ENCODE data around the gene DDX51. TPM values are rescaled to one million over a fixed set of nuclear protein-coding genes. Genes with fewer than 3 reads are reported as not detected.
A peak's percentile ranks its signal among the peaks of the same experiment; 100 is the strongest.

Gene DDX51
- total RNA-seq (10 to 100 TPM; 58.0 to 59.3 TPM), total RNA-seq (41.5 to 147 (median 69.4) reads per million in 172 experiments)
- polyA plus RNA-seq (2013, experiment 1 of 2), result 16.0 TPM
- 23.8 TPM for polyA plus RNA-seq (2013, experiment 2 of 2)

- Histone ChIP-seq H3K4me1 (ENCODE audit: insufficient read depth, low read length) (peaks cover 44% of the 10 kb centered on the region), H3K27ac (ENCODE audit: low read depth in 1 of 2, low read length in 2 of 2) (peak within 1 kb of the TSS; percentile 60 to 74), H3K4me3 (ENCODE audit: low read length) (peak within 1 kb of the TSS; percentile 72), H3K36me3 (ENCODE audit: insufficient read depth, low read length) (peaks cover 49% of the 10 kb centered on the region), H3K27me3 (ENCODE audit: control insufficient read depth in 1 of 2, insufficient read depth in 2 of 2, low read length in 2 of 2) (no peaks in the 10 kb centered on the region), H3K9me3 (ENCODE audit: control insufficient read depth in 1 of 2, insufficient read depth in 1 of 2, low read length in 2 of 2) (no peaks in the 10 kb centered on the region)
- Mint-ChIP-seq H3K27me3 (no peaks in the 10 kb centered on the region), H3K9me3 (no peaks in the 10 kb centered on the region), H3K4me1 (ENCODE audit: low read depth) (peaks cover 25% of the 10 kb centered on the region), H3K4me3 (peak within 1 kb of the TSS; percentile 99), H3K27ac (peak within 1 kb of the TSS; percentile 98), H3K36me3 (ENCODE audit: low read depth) (peaks cover 46% of the 10 kb centered on the region)
- intact Hi-C loops (cut with DNase I, micrococcal nuclease), result loop anchor here in 1 of 2 experiments (1.0 to 5.0 kb wide), 2 partner anchors 45 to 62 kb away; no protein-coding TSS in a partner anchor
- CTCF ChIA-PET, result interaction anchor here (1.5 kb wide), 1 partner anchor 10 kb away, joined by 3 read pairs; no protein-coding TSS in a partner anchor
- POLR2A ChIA-PET, result interaction anchor here (1.5 to 1.7 kb wide), 2 partner anchors 10 to 45 kb away, joined by 6 to 8 read pairs; no protein-coding TSS in a partner anchor
- peak; percentile 92 to 99 (median 95) for DNase-seq
- TF ChIP-seq, protein P1, sequence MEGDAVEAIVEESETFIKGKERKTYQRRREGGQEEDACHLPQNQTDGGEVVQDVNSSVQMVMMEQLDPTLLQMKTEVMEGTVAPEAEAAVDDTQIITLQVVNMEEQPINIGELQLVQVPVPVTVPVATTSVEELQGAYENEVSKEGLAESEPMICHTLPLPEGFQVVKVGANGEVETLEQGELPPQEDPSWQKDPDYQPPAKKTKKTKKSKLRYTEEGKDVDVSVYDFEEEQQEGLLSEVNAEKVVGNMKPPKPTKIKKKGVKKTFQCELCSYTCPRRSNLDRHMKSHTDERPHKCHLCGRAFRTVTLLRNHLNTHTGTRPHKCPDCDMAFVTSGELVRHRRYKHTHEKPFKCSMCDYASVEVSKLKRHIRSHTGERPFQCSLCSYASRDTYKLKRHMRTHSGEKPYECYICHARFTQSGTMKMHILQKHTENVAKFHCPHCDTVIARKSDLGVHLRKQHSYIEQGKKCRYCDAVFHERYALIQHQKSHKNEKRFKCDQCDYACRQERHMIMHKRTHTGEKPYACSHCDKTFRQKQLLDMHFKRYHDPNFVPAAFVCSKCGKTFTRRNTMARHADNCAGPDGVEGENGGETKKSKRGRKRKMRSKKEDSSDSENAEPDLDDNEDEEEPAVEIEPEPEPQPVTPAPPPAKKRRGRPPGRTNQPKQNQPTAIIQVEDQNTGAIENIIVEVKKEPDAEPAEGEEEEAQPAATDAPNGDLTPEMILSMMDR (IDR thresholded peaks at IDR 0.05), result no peak
- ATAC-seq (ENCODE audit: poor library complexity), result peak; percentile 90
Observed at GRCh38 chr12:132144115-132144809, at the start of gene DDX51, which contains the start of gene NOC4L. Gene DDX51 (minus strand): TSS chr12:132144319. CDS start chr12:132144296, 23 bp downstream. Gene NOC4L (plus strand): TSS chr12:132144457. CDS start chr12:132144489, 32 bp downstream.

DNA sequence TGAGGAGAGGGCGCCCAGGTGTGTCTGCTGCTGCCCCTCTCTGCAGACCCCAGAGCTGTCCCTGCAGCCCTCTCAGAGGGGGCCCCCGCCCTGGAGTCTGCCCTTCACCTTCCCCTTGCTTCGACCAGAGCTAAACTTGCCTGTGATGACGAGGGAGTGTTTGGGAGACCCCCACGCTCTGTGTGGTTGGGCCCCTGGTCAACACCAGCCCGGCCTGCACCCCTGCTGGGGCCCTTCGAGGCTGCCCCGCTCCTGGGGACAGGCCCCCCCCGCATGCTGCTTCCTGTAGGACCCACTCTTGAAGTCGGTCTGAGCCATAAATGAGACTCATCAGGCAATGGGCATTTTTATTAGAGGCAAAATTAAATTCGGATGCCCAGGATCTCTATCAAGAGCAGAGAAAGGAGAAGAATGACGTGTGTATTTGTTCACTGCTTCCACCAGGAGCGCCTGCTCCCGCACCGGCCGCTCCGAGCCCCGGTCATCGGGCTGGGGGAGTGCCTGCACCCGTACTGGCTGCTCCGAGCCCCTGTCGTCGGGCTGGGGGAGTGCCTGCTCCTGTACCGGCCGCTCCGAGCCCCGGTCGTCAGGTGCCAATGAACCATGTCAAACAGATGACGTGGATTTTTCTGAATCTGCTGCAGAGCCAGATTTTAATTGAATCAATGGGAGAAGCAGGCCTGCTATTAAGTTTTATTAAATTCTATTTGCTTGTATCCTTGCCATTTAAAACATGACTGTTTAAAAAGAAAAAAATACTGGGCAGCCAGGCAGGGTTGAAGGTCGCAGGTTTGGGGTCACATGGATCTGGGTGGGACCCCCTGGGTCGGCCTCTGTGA lies 47.8 kb upstream of the DDX51 start:
- Histone ChIP-seq H3K9me3 (ENCODE audit: control insufficient read depth in 1 of 2, insufficient read depth in 1 of 2, low read length in 2 of 2) (peaks cover 10 to 46% of the 10 kb centered on the region in 2 experiments), H3K4me3 (ENCODE audit: low read length) (no peak overlapping the region), H3K27me3 (ENCODE audit: control insufficient read depth in 1 of 2, insufficient read depth in 2 of 2, low read length in 2 of 2) (no peaks in the 10 kb centered on the region), H3K36me3 (ENCODE audit: insufficient read depth, low read length) (peaks cover 9% of the 10 kb centered on the region), H3K27ac (ENCODE audit: low read depth in 1 of 2, low read length in 2 of 2) (no peak overlapping the region), H3K4me1 (ENCODE audit: insufficient read depth, low read length) (peaks cover 38% of the 10 kb centered on the region)
- H3K4me1 Mint-ChIP-seq (ENCODE audit: low read depth), result peaks cover 25% of the 10 kb centered on the region
- H3K4me3 Mint-ChIP-seq, result peak overlapping the region; percentile 56
- ChIA-PET CTCF (no interaction called here), POLR2A (interaction anchor here (1.0 kb wide), 1 partner anchor 13 kb away, joined by 3 read pairs; no protein-coding TSS in a partner anchor)
- H3K36me3 Mint-ChIP-seq (ENCODE audit: low read depth), result peaks cover 12% of the 10 kb centered on the region
- intact Hi-C loops (cut with DNase I, micrococcal nuclease), result no loop called here
- H3K27me3 Mint-ChIP-seq, result no peaks in the 10 kb centered on the region
- DNase-seq (no peak), ATAC-seq (ENCODE audit: poor library complexity) (no peak)
- TF ChIP-seq, protein P1 (IDR thresholded peaks at IDR 0.05), result no peak
- peak overlapping the region; percentile 14 for H3K27ac Mint-ChIP-seq
- peaks cover 4% of the 10 kb centered on the region for H3K9me3 Mint-ChIP-seq

DNA sequence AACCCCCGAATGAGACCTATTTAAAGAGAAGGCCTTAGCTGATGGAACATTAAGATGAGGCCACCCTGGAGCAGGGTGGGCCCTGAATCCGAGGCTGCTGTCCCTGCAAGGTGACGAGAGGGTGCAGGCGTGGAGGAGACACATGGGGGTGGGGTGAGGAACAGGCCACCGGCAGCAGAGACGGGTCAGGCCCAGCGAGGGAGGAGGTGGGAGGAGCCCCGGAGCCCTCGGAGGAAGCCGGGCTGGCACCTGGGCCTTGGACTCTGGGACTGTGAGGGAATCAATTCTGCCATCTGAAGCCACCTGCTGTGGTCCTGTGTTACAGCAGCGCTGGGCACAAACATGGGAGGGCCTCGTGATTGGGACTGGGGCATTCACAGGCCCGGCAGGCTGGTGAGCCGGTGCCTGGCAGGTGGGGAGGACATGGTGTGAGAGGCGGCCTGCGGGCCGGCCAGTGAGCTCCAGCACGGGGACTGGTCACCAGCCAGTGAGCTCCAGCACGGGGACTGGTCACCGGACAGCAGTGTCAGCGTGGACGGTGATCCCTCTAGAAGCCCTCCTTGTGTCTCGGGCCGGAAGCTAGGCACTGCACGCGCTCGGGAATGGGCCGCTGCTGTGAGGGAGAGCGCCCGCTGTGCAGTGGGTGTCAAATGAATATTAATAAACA lies 46.8 kb upstream of the DDX51 start:
- intact Hi-C loops (cut with DNase I, micrococcal nuclease), result no loop called here
- Histone ChIP-seq H3K27ac (ENCODE audit: low read depth in 1 of 2, low read length in 2 of 2) (no peak overlapping the region), H3K4me3 (ENCODE audit: low read length) (peak overlapping the region; percentile 60), H3K4me1 (ENCODE audit: insufficient read depth, low read length) (peaks cover 47% of the 10 kb centered on the region), H3K9me3 (ENCODE audit: control insufficient read depth in 1 of 2, insufficient read depth in 1 of 2, low read length in 2 of 2) (peaks cover 10 to 56% of the 10 kb centered on the region in 2 experiments), H3K27me3 (ENCODE audit: control insufficient read depth in 1 of 2, insufficient read depth in 2 of 2, low read length in 2 of 2) (no peaks in the 10 kb centered on the region), H3K36me3 (ENCODE audit: insufficient read depth, low read length) (peaks cover 9% of the 10 kb centered on the region)
- Mint-ChIP-seq H3K4me1 (ENCODE audit: low read depth) (peaks cover 34% of the 10 kb centered on the region), H3K9me3 (peaks cover 4% of the 10 kb centered on the region), H3K27me3 (no peaks in the 10 kb centered on the region), H3K27ac (peak overlapping the region; percentile 44), H3K4me3 (peak overlapping the region; percentile 69), H3K36me3 (ENCODE audit: low read depth) (peaks cover 17% of the 10 kb centered on the region)
- ATAC-seq (ENCODE audit: poor library complexity), result no peak
- ChIA-PET CTCF (no interaction called here), POLR2A (interaction anchor here (1.0 kb wide), 1 partner anchor 12 kb away, joined by 3 read pairs; no protein-coding TSS in a partner anchor)
- TF ChIP-seq, protein P1 (IDR thresholded peaks at IDR 0.05), result no peak
- DNase-seq, result no peak
